Measurements from ENCODE around the gene AHRR. TPM values are rescaled to one million over a fixed set of nuclear protein-coding genes. Genes with fewer than 3 reads are reported as not detected.

AHRR gene
- total and polyA plus RNA-seq, 2 experiments from 2014 or later: 0.27 to 1.8 TPM

GRCh38 chr5:307306-307705, 14.2 kb upstream of the AHRR start:
- Mint-ChIP-seq H3K4me1 (peaks cover 24% of the 10 kb centered on the region), H3K4me3 (no peak overlapping the region), H3K9me3 (no peaks in the 10 kb centered on the region; the same call in 2 of the 3 replicates), H3K27me3 (ENCODE audit: insufficient read depth, low read depth, poor library complexity) (peaks cover 4% of the 10 kb centered on the region), H3K27ac (no peak overlapping the region), H3K36me3 (ENCODE audit: low read depth) (peaks cover 13% of the 10 kb centered on the region)
- H3K27ac ChIP-seq (ENCODE audit: low read depth): no peak overlapping the region
- no peaks in the 10 kb centered on the region for H3K27me3 ChIP-seq (ENCODE audit: insufficient read depth)
- H4K20me1 ChIP-seq (replicated peaks; ENCODE audit: insufficient read depth): 0 out of 2 replicates have a peak, but pooled peaks cover 6% of the 10 kb centered on the region
- no peak for DNase-seq (ENCODE audit: low spot score)
- H3F3A ChIP-seq (replicated peaks; ENCODE audit: low read depth): no peaks in the 10 kb centered on the region
- no peaks in the 10 kb centered on the region for H3K9me2 ChIP-seq (ENCODE audit: insufficient read depth)
- ATAC-seq: no peak
- no peak overlapping the region for H3K4me2 ChIP-seq
- no peak overlapping the region for H3K4me3 ChIP-seq
- H3K4me1 ChIP-seq (ENCODE audit: insufficient read depth): no peaks in the 10 kb centered on the region
- no peak overlapping the region for H2AFZ ChIP-seq
- TF ChIP-seq CREB1 (CRISPR knock-in tag; IDR thresholded peaks at IDR 0.05; ENCODE audit: low read depth): no peak
- no peak for TF ChIP-seq POLR2AphosphoS5 (IDR thresholded peaks at IDR 0.05; ENCODE audit: low read depth)
- no peak for TF ChIP-seq EZH2 (IDR thresholded peaks at IDR 0.05; ENCODE audit: low read depth, unreplicated experiment)
- no peak for TF ChIP-seq JUNB (IDR thresholded peaks at IDR 0.05; ENCODE audit: unreplicated experiment)
- peaks cover 4% of the 10 kb centered on the region for H3K79me2 ChIP-seq (replicated peaks; ENCODE audit: insufficient read depth)
- no peaks in the 10 kb centered on the region for H3K36me3 ChIP-seq (ENCODE audit: insufficient read depth)

GRCh38 chr5:307794-308579, 13.5 kb upstream of the AHRR start:
- H3K4me3 ChIP-seq: no peak overlapping the region
- Mint-ChIP-seq H3K27me3 (ENCODE audit: insufficient read depth, low read depth, poor library complexity) (peaks cover 7% of the 10 kb centered on the region), H3K4me1 (peaks cover 18% of the 10 kb centered on the region; the same call in 2 of the 3 replicates), H3K9me3 (no peaks in the 10 kb centered on the region; the same call in 2 of the 3 replicates), H3K36me3 (ENCODE audit: low read depth) (peaks cover 13% of the 10 kb centered on the region), H3K27ac (peak overlapping the region; percentile 63; the same call in 1 of the 2 replicates), H3K4me3 (no peak overlapping the region; the same call in 2 of the 3 replicates)
- no peaks in the 10 kb centered on the region for H3K27me3 ChIP-seq (ENCODE audit: insufficient read depth)
- DNase-seq (ENCODE audit: low spot score) (no peak), ATAC-seq (no peak)
- peaks cover 4% of the 10 kb centered on the region for H3K79me2 ChIP-seq (replicated peaks; ENCODE audit: insufficient read depth)
- H2AFZ ChIP-seq: no peak overlapping the region
- peaks cover 6% of the 10 kb centered on the region; the same call in 1 of the 2 replicates for H4K20me1 ChIP-seq (replicated peaks; ENCODE audit: insufficient read depth)
- H3K4me1 ChIP-seq (ENCODE audit: insufficient read depth): no peaks in the 10 kb centered on the region
- no peaks in the 10 kb centered on the region for H3K9me2 ChIP-seq (ENCODE audit: insufficient read depth)
- no peaks in the 10 kb centered on the region for H3F3A ChIP-seq (replicated peaks; ENCODE audit: low read depth)
- no peak overlapping the region for H3K27ac ChIP-seq (ENCODE audit: low read depth)
- no peak overlapping the region for H3K4me2 ChIP-seq
- no peaks in the 10 kb centered on the region for H3K36me3 ChIP-seq (ENCODE audit: insufficient read depth)
- TF ChIP-seq POLR2AphosphoS5 (IDR thresholded peaks at IDR 0.05; ENCODE audit: low read depth): no peak
- TF ChIP-seq, protein P1, sequence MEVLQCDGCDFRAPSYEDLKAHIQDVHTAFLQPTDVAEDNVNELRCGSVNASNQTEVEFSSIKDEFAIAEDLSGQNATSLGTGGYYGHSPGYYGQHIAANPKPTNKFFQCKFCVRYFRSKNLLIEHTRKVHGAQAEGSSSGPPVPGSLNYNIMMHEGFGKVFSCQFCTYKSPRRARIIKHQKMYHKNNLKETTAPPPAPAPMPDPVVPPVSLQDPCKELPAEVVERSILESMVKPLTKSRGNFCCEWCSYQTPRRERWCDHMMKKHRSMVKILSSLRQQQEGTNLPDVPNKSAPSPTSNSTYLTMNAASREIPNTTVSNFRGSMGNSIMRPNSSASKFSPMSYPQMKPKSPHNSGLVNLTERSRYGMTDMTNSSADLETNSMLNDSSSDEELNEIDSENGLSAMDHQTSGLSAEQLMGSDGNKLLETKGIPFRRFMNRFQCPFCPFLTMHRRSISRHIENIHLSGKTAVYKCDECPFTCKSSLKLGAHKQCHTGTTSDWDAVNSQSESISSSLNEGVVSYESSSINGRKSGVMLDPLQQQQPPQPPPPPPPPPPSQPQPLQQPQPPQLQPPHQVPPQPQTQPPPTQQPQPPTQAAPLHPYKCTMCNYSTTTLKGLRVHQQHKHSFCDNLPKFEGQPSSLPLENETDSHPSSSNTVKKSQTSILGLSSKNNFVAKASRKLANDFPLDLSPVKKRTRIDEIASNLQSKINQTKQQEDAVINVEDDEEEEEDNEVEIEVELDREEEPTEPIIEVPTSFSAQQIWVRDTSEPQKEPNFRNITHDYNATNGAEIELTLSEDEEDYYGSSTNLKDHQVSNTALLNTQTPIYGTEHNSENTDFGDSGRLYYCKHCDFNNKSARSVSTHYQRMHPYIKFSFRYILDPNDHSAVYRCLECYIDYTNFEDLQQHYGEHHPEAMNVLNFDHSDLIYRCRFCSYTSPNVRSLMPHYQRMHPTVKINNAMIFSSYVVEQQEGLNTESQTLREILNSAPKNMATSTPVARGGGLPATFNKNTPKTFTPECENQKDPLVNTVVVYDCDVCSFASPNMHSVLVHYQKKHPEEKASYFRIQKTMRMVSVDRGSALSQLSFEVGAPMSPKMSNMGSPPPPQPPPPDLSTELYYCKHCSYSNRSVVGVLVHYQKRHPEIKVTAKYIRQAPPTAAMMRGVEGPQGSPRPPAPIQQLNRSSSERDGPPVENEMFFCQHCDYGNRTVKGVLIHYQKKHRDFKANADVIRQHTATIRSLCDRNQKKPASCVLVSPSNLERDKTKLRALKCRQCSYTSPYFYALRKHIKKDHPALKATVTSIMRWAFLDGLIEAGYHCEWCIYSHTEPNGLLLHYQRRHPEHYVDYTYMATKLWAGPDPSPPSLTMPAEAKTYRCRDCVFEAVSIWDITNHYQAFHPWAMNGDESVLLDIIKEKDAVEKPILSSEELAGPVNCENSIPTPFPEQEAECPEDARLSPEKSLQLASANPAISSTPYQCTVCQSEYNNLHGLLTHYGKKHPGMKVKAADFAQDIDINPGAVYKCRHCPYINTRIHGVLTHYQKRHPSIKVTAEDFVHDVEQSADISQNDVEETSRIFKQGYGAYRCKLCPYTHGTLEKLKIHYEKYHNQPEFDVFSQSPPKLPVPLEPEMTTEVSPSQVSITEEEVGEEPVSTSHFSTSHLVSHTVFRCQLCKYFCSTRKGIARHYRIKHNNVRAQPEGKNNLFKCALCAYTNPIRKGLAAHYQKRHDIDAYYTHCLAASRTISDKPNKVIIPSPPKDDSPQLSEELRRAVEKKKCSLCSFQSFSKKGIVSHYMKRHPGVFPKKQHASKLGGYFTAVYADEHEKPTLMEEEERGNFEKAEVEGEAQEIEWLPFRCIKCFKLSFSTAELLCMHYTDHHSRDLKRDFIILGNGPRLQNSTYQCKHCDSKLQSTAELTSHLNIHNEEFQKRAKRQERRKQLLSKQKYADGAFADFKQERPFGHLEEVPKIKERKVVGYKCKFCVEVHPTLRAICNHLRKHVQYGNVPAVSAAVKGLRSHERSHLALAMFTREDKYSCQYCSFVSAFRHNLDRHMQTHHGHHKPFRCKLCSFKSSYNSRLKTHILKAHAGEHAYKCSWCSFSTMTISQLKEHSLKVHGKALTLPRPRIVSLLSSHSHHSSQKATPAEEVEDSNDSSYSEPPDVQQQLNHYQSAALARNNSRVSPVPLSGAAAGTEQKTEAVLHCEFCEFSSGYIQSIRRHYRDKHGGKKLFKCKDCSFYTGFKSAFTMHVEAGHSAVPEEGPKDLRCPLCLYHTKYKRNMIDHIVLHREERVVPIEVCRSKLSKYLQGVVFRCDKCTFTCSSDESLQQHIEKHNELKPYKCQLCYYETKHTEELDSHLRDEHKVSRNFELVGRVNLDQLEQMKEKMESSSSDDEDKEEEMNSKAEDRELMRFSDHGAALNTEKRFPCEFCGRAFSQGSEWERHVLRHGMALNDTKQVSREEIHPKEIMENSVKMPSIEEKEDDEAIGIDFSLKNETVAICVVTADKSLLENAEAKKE (CRISPR knock-in tag; IDR thresholded peaks at IDR 0.05): no peak
- no peak for TF ChIP-seq CTCF (conservative IDR thresholded peaks at IDR 0.05; ENCODE audit: low read depth in 2 of 2)
- TF ChIP-seq EZH2 (IDR thresholded peaks at IDR 0.05; ENCODE audit: low read depth, unreplicated experiment): no peak
- no peak for TF ChIP-seq ZNF331 (CRISPR knock-in tag; IDR thresholded peaks at IDR 0.05; ENCODE audit: low read depth)
- TF ChIP-seq NANOG (IDR thresholded peaks at IDR 0.05; ENCODE audit: borderline replicate concordance): no peak
- TF ChIP-seq ETS1 (IDR thresholded peaks at IDR 0.05): no peak
- no peak for TF ChIP-seq ZNF114 (CRISPR knock-in tag; IDR thresholded peaks at IDR 0.05)
- TF ChIP-seq JUNB (IDR thresholded peaks at IDR 0.05; ENCODE audit: unreplicated experiment): no peak
